H9 (cell line): Measurements from ENCODE around the gene UGT1A6. TPM values are rescaled to one million over a fixed set of nuclear protein-coding genes. Genes with fewer than 3 reads are reported as not detected.

Source experiments
- DNase-seq: peaks from one replicate; pipeline ENCODE4 v3.0.0-alpha.2; 2017
- H2AFZ ChIP-seq: one replicate; pipeline ENCODE4 v1.6.1; 2013; ENCODE audit warnings: mild to moderate bottlenecking, low read length, control low read depth, moderate library complexity
- H2AK5ac ChIP-seq: 2 replicates; pipeline ENCODE4 v1.6.1; 2013; ENCODE audit warnings: low read length, control low read depth, mixed read lengths; ENCODE audit not compliant: insufficient read length
- H2BK120ac ChIP-seq: one replicate; pipeline ENCODE4 v1.6.1; 2013; ENCODE audit warnings: low read depth, mild to moderate bottlenecking, low read length, control low read depth, inconsistent platforms; ENCODE audit not compliant: poor library complexity, severe bottlenecking
- H2BK12ac ChIP-seq: 2 replicates; pipeline ENCODE4 v1.6.1; 2013; ENCODE audit warnings: low read length, control low read depth, mixed read lengths, low read depth; ENCODE audit not compliant: insufficient read length
- H2BK15ac ChIP-seq: 2 replicates; pipeline ENCODE4 v1.6.1; 2013; ENCODE audit warnings: low read depth, low read length, control low read depth
- H2BK20ac ChIP-seq: one replicate; pipeline ENCODE4 v1.6.1; 2013; ENCODE audit warnings: low read depth, mild to moderate bottlenecking, low read length, control low read depth, inconsistent platforms; ENCODE audit not compliant: poor library complexity, severe bottlenecking
- H2BK5ac ChIP-seq: 2 replicates; pipeline ENCODE4 v1.6.1; 2013; ENCODE audit warnings: low read length, control low read depth, mixed read lengths; ENCODE audit not compliant: insufficient read length
- H3K14ac ChIP-seq: 2 replicates; pipeline ENCODE4 v1.6.1; 2013; ENCODE audit warnings: low read length, control low read depth; ENCODE audit not compliant: insufficient read depth
- H3K18ac ChIP-seq: 2 replicates; pipeline ENCODE4 v1.6.1; 2013; ENCODE audit warnings: low read depth, mild to moderate bottlenecking, mixed read lengths, low read length, control low read depth; ENCODE audit not compliant: insufficient read length
- H3K23ac ChIP-seq: 2 replicates; pipeline ENCODE4 v1.6.1; 2013; ENCODE audit warnings: low read length, control low read depth, mixed read lengths, low read depth; ENCODE audit not compliant: insufficient read length
- H3K23me2 ChIP-seq: 2 replicates; pipeline ENCODE4 v1.6.1; 2013; ENCODE audit warnings: low read depth, mild to moderate bottlenecking, mixed read lengths, low read length, control low read depth; ENCODE audit not compliant: insufficient read length, poor library complexity, severe bottlenecking
- H3K27ac ChIP-seq: 2 replicates; pipeline ENCODE4 v1.5.1; 2013; ENCODE audit warnings: low read length, control low read depth, mixed read lengths, low read depth; ENCODE audit not compliant: insufficient read length
- H3K27me3 ChIP-seq: 2 replicates; pipeline ENCODE4 v1.6.1; 2013; ENCODE audit warnings: low read length, control low read depth, inconsistent platforms; ENCODE audit not compliant: insufficient read depth
- H3K4ac ChIP-seq: 2 replicates; pipeline ENCODE4 v1.6.1; 2013; ENCODE audit warnings: low read depth, mild to moderate bottlenecking, control low read depth, inconsistent platforms, low read length, moderate library complexity
- H3K4me1 ChIP-seq: 2 replicates; pipeline ENCODE4 v1.6.1; 2013; ENCODE audit warnings: low read length, control low read depth, inconsistent platforms; ENCODE audit not compliant: insufficient read depth
- H3K4me2 ChIP-seq: 2 replicates; pipeline ENCODE4 v1.6.1; 2013; ENCODE audit warnings: low read length, control low read depth, mixed read lengths; ENCODE audit not compliant: insufficient read length, insufficient read depth
- H3K56ac ChIP-seq: 2 replicates; pipeline ENCODE4 v1.6.1; 2013; ENCODE audit warnings: low read depth, mild to moderate bottlenecking, mixed read lengths, low read length, control low read depth; ENCODE audit not compliant: insufficient read length
- H3K79me1 ChIP-seq: 2 replicates; pipeline ENCODE4 v1.6.1; 2013; ENCODE audit warnings: low read depth, mild to moderate bottlenecking, moderate library complexity, low read length, control low read depth, inconsistent platforms; ENCODE audit not compliant: insufficient read depth, poor library complexity, severe bottlenecking
- H3K79me2 ChIP-seq: 2 replicates; pipeline ENCODE4 v1.6.1; 2013; ENCODE audit warnings: low read length, control low read depth, inconsistent platforms; ENCODE audit not compliant: insufficient read depth
- H3K9ac ChIP-seq: 2 replicates; pipeline ENCODE4 v1.6.1; 2013; ENCODE audit warnings: low read length, control low read depth, mixed read lengths; ENCODE audit not compliant: insufficient read length; ENCODE audit errors: extremely low read depth
- H3K9me3 ChIP-seq: one replicate; pipeline ENCODE4 v1.6.1; 2013; ENCODE audit warnings: low read depth, low read length, inconsistent platforms; ENCODE audit not compliant: control insufficient read depth
- H3T11ph ChIP-seq: one replicate; pipeline ENCODE4 v1.6.1; 2013; ENCODE audit warnings: mild to moderate bottlenecking, low read length, control low read depth, inconsistent platforms
- H4K20me1 ChIP-seq: one replicate; pipeline ENCODE4 v1.6.1; 2013; ENCODE audit not compliant: control insufficient read depth, insufficient read length, insufficient read depth
- H4K5ac ChIP-seq: 2 replicates; pipeline ENCODE4 v1.6.1; 2013; ENCODE audit warnings: low read depth, mild to moderate bottlenecking, mixed read lengths, low read length, control low read depth; ENCODE audit not compliant: insufficient read length
- H4K8ac ChIP-seq: replicated peaks from 2 replicates; pipeline ENCODE4 v1.6.1; 2013; ENCODE audit warnings: low read length, control low read depth, mixed read lengths, low read depth; ENCODE audit not compliant: insufficient read length
- H4K91ac ChIP-seq: 2 replicates; pipeline ENCODE4 v1.6.1; 2013; ENCODE audit warnings: low read depth, mild to moderate bottlenecking, moderate library complexity, mixed read lengths, low read length, control low read depth; ENCODE audit not compliant: insufficient read length
- H3K27ac Mint-ChIP-seq, 3 experiments: 2 replicates in 2 of 3; 3 replicates in 1 of 3; pipeline ENCODE4 v1.8.0; 2020 to 2021; ENCODE audit warnings: mixed read lengths in 3 of 3, mild to moderate bottlenecking in 1 of 3, moderate library complexity in 1 of 3
- H3K27me3 Mint-ChIP-seq: 2 replicates; pipeline ENCODE4 v1.8.0; 2021; ENCODE audit warnings: low read depth, mild to moderate bottlenecking, moderate library complexity, mixed read lengths
- H3K36me3 Mint-ChIP-seq, 3 experiments: 2 replicates in 2 of 3; 3 replicates in 1 of 3; pipeline ENCODE4 v1.8.0; 2020 to 2021; ENCODE audit warnings: low read depth in 3 of 3, mixed read lengths in 3 of 3; ENCODE audit not compliant: insufficient read depth in 1 of 3
- H3K4me1 Mint-ChIP-seq, 2 experiments: 2 replicates each; pipeline ENCODE4 v1.8.0; 2020; ENCODE audit warnings: mixed read lengths in 2 of 2
- H3K4me3 Mint-ChIP-seq, 2 experiments: 2 replicates in 1 of 2; 3 replicates in 1 of 2; pipeline ENCODE4 v1.8.0; 2020 to 2021; ENCODE audit warnings: mild to moderate bottlenecking in 2 of 2, mixed read lengths in 2 of 2, moderate library complexity in 1 of 2
- H3K9me3 Mint-ChIP-seq, 2 experiments: 2 replicates in 1 of 2; 3 replicates in 1 of 2; pipeline ENCODE4 v1.8.0; 2020; ENCODE audit warnings: mild to moderate bottlenecking in 2 of 2, mixed read lengths in 2 of 2, moderate library complexity in 1 of 2
- WGBS: extraction: QIAGEN DNeasy Blood & Tissue Kit; methylation state at CpG from one replicate; pipeline ENCODE4 v1.1.7; 2013; ENCODE audit warnings: missing lambda C conversion rate, low lambda C conversion rate, mixed read lengths; ENCODE audit not compliant: insufficient read length; ENCODE audit errors: extremely low coverage; 5-methylcytosine and 5-hydroxymethylcytosine counted together
- total RNA-seq: library from RNA; stranded (reverse); gene quantifications from 2 replicates; pipeline ENCODE4 v1.2.1, GENCODE V29; 2021
- TF ChIP-seq, protein P1 (sequence below): fragments of 200-600 bp; sonication (generic); conservative IDR thresholded peaks from 3 replicates; pipeline ENCODE4 v1.8.0; 2021; ENCODE audit warnings: antibody characterized with exemption, mild to moderate bottlenecking

The UGT1A6 gene
- total RNA-seq, 1 experiment from 2014 or later, result not detected

DNA sequence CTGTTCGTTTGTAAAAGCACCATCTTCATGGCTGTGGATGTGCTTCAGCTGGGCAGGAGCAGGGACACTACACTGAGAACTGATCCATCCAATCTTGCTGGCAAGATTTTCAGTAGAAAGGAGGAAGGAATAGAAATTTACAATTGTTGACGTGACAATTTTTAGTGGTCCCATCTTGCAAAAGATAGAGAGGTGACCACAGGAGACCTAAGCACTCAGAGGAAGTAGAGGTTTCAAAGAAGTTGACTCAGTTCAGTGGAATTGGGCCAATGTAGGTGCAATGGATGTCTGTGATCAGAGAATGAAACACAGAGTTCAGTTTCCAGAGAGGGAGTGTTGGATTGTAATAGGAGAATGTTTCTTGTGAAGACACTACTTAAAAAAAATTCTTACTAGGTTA, 21.4 kb downstream of the UGT1A6 start:
- Histone ChIP-seq H3K23ac (no peak overlapping the region), H2BK20ac (no peak overlapping the region), H2AFZ (no peak overlapping the region), H3K9me3 (no peaks in the 10 kb centered on the region), H3K27ac (no peak overlapping the region), H3K9ac (no peak overlapping the region), H4K91ac (no peak overlapping the region), H3K23me2 (no peaks in the 10 kb centered on the region), H3K79me1 (no peaks in the 10 kb centered on the region), H2BK12ac (no peak overlapping the region), H3K4me2 (no peak overlapping the region), H3K4me1 (no peaks in the 10 kb centered on the region), H3K56ac (no peak overlapping the region), H3K79me2 (no peaks in the 10 kb centered on the region), H3K4ac (no peak overlapping the region), H3T11ph (no peak overlapping the region), H2BK120ac (no peak overlapping the region), H3K18ac (no peak overlapping the region), H2BK15ac (no peak overlapping the region), H4K8ac (no peak overlapping the region), H2AK5ac (no peak overlapping the region), H3K27me3 (no peaks in the 10 kb centered on the region), H4K20me1 (no peaks in the 10 kb centered on the region), H2BK5ac (no peak overlapping the region), H4K5ac (no peak overlapping the region), H3K14ac (no peak overlapping the region; the same call in 1 of the 2 replicates)
- WGBS, result no CpG with 5 or more reads among the region's 2 CpGs
- Mint-ChIP-seq H3K4me3 (no peak overlapping the region), H3K27me3 (peaks cover 10% of the 10 kb centered on the region), H3K27ac (no peak overlapping the region), H3K4me1 (peaks cover 7% of the 10 kb centered on the region in 2 experiments), H3K36me3 (no peaks in the 10 kb centered on the region), H3K9me3 (peaks cover 3 to 6% of the 10 kb centered on the region in 2 experiments; a peak in 2 of 5 replicates)
- TF ChIP-seq, protein P1, sequence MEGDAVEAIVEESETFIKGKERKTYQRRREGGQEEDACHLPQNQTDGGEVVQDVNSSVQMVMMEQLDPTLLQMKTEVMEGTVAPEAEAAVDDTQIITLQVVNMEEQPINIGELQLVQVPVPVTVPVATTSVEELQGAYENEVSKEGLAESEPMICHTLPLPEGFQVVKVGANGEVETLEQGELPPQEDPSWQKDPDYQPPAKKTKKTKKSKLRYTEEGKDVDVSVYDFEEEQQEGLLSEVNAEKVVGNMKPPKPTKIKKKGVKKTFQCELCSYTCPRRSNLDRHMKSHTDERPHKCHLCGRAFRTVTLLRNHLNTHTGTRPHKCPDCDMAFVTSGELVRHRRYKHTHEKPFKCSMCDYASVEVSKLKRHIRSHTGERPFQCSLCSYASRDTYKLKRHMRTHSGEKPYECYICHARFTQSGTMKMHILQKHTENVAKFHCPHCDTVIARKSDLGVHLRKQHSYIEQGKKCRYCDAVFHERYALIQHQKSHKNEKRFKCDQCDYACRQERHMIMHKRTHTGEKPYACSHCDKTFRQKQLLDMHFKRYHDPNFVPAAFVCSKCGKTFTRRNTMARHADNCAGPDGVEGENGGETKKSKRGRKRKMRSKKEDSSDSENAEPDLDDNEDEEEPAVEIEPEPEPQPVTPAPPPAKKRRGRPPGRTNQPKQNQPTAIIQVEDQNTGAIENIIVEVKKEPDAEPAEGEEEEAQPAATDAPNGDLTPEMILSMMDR, result no peak
- no peak for DNase-seq
